Keratinocyte (primary cell): ENCODE measurements around the gene CUX1.

ENCODE experiments used
- CTCF ChIP-seq, 3 experiments: IDR thresholded peaks in 1 of 3; conservative IDR thresholded peaks in 1 of 3; optimal IDR thresholded peaks in 1 of 3; 2 replicates in 2 of 3; 3 replicates in 1 of 3; pipeline versions ENCODE3 to v1.5.1; 2011; ENCODE audit warnings: low read length in 3 of 3, mild to moderate bottlenecking in 3 of 3, moderate library complexity in 2 of 3, control low read depth in 1 of 3, inconsistent platforms in 1 of 3; ENCODE audit not compliant: insufficient read depth in 2 of 3; ENCODE audit errors: extremely low read depth in 1 of 3
- EZH2 ChIP-seq: IDR thresholded peaks from one replicate; pipeline ENCODE4 v1.6.1; 2012; ENCODE audit warnings: inconsistent platforms, mild to moderate bottlenecking, low read length, moderate library complexity

GRCh38 chr7:102175423-102176170, 358.2 kb downstream of the CUX1 start:
- TF ChIP-seq CTCF (optimal IDR thresholded peaks at IDR 0.05 in 1 of 3, IDR thresholded peaks at IDR 0.05 in 1 of 3, conservative IDR thresholded peaks at IDR 0.05 in 1 of 3; ENCODE audit: extremely low read depth in 1 of 3, insufficient read depth in 2 of 3, low read length in 3 of 3) (no peak), EZH2 (no peak)
